CD4-positive, alpha-beta T cell (primary cell): Measurements from ENCODE around the gene NKD1. TPM values are rescaled to one million over a fixed set of nuclear protein-coding genes. Genes with fewer than 3 reads are reported as not detected.

Experiments used
- ATAC-seq: fragments of 200-7000 bp; cut with Tn5 transposase; one replicate; pipeline ENCODE4 v1.10.0; 2022; ENCODE audit warnings: mild to moderate bottlenecking; ENCODE audit not compliant: poor library complexity
- CTCF ChIA-PET: fragments of 350-600 bp; sonication (Branson Sonifier 250); formaldehyde crosslinking; loops from one replicate; lab custom pipeline; 2021; ENCODE audit warnings: antibody characterized with exemption, inconsistent platforms; lab: Charles Lee
- POLR2A ChIA-PET: fragments of 350-600 bp; sonication (Branson Sonifier 250); formaldehyde crosslinking; loops from one replicate; lab custom pipeline; 2021; ENCODE audit warnings: antibody characterized with exemption, inconsistent platforms; lab: Charles Lee
- DNase-seq, 14 experiments: peaks; one replicate each; pipeline ENCODE4 v3.0.0-alpha.2; 2013 to 2020; ENCODE audit warnings: mixed read lengths in 2 of 14
- H3K27ac ChIP-seq, 2 donors: one replicate each; pipeline versions ENCODE4 v1.5.1 to v1.7.0; 2013; ENCODE audit warnings: low read length in 2 of 2, low read depth in 1 of 2, mild to moderate bottlenecking in 1 of 2
- H3K27me3 ChIP-seq, 2 experiments: 1 replicate in 1 of 2; 2 replicates in 1 of 2; pipeline versions ENCODE4 v1.6.1 to v1.7.0; 2013; ENCODE audit warnings: low read length in 2 of 2, control low read depth in 1 of 2, mild to moderate bottlenecking in 1 of 2, moderate library complexity in 1 of 2; ENCODE audit not compliant: insufficient read depth in 2 of 2, control insufficient read depth in 1 of 2
- H3K36me3 ChIP-seq: one replicate; pipeline ENCODE4 v1.6.1; 2013; ENCODE audit warnings: low read length, control low read depth; ENCODE audit not compliant: insufficient read depth
- H3K4me1 ChIP-seq: one replicate; pipeline ENCODE4 v1.6.1; 2013; ENCODE audit warnings: low read length, control low read depth; ENCODE audit not compliant: insufficient read depth
- H3K4me3 ChIP-seq: one replicate; pipeline ENCODE4 v1.5.1; 2013; ENCODE audit warnings: mild to moderate bottlenecking, low read length, moderate library complexity
- H3K9me3 ChIP-seq, 2 experiments: 1 replicate in 1 of 2; 2 replicates in 1 of 2; pipeline versions ENCODE4 v1.6.1 to v1.7.0; 2013; ENCODE audit warnings: low read length in 2 of 2, mild to moderate bottlenecking in 2 of 2, control low read depth in 1 of 2, moderate library complexity in 1 of 2; ENCODE audit not compliant: control insufficient read depth in 1 of 2, insufficient read depth in 1 of 2
- H3K27ac Mint-ChIP-seq: one replicate; pipeline ENCODE4 v1.8.0; 2020; ENCODE audit warnings: mixed read lengths
- H3K27me3 Mint-ChIP-seq: one replicate; pipeline ENCODE4 v1.8.0; 2021; ENCODE audit warnings: mixed read lengths
- H3K36me3 Mint-ChIP-seq: one replicate; pipeline ENCODE4 v1.8.0; 2021; ENCODE audit warnings: low read depth, mixed read lengths
- H3K4me1 Mint-ChIP-seq: one replicate; pipeline ENCODE4 v1.8.0; 2021; ENCODE audit warnings: low read depth, mixed read lengths
- H3K4me3 Mint-ChIP-seq: one replicate; pipeline ENCODE4 v1.8.0; 2020; ENCODE audit warnings: mild to moderate bottlenecking, mixed read lengths
- H3K9me3 Mint-ChIP-seq: one replicate; pipeline ENCODE4 v1.8.0; 2020; ENCODE audit warnings: mixed read lengths
- intact Hi-C, 2 experiments: fragments of 100-400 bp; cut with DNase I in 1 of 2; cut with micrococcal nuclease in 1 of 2; formaldehyde crosslinking; loops; one replicate each; pipeline versions ENCODE4 v1.15.1 to v1.9.0; 2023 to 2025; cut with DNase I, micrococcal nuclease
- total RNA-seq, 174 experiments: library from RNA in 2 of 174; stranded (reverse) in 2 of 174; gene quantifications; one replicate each; pipeline ENCODE4 v1.2.3 and lab custom pipeline; 2021 to 2026
- TF ChIP-seq, protein P1 (sequence below): fragments of 200-600 bp; IDR thresholded peaks from one replicate; pipeline ENCODE4 v1.8.0; 2022; ENCODE audit warnings: antibody characterized with exemption, mild to moderate bottlenecking

NKD1 gene
- total RNA-seq, 2 experiments from 2014 or later = 6.1 to 9.8 TPM

DNA sequence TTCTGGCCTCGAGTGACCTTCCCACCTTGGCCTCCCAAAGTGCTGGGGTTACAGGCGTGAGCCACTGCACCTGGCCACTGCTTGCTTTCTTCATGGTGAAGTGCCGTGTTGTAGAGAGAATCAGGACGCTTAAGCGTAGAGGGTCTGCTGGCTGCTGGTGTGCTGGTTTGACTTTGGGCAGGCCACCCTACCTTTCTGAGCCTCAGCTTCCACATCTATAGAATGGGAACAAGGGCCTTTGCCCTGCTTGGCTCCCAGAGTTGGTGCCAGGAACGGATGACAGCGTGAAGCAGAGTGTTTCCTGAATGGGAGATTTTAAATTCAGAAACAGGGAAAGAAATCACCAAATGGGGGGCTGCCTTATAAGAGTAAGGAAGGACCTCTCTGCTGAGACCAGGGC is 60.9 kb downstream of the NKD1 start:
- H3K36me3 Mint-ChIP-seq = peaks cover 10% of the 10 kb centered on the region
- H3K9me3 Mint-ChIP-seq = no peaks in the 10 kb centered on the region
- no peaks in the 10 kb centered on the region for H3K27me3 Mint-ChIP-seq
- ATAC-seq = no peak
- ChIA-PET POLR2A (no interaction called here), CTCF (interaction anchor here (0.9 to 1.7 kb wide), 2 partner anchors 18 to 56 kb away, joined by 3 read pairs; no protein-coding TSS in a partner anchor)
- Histone ChIP-seq H3K27me3 (no peaks in the 10 kb centered on the region), H3K9me3 (no peaks in the 10 kb centered on the region), H3K27ac (no peak overlapping the region), H3K36me3 (no peaks in the 10 kb centered on the region), H3K4me3 (no peak overlapping the region), H3K4me1 (peaks cover 10% of the 10 kb centered on the region)
- no peak overlapping the region for H3K27ac Mint-ChIP-seq
- H3K4me1 Mint-ChIP-seq = peaks cover 22% of the 10 kb centered on the region
- TF ChIP-seq, protein P1, sequence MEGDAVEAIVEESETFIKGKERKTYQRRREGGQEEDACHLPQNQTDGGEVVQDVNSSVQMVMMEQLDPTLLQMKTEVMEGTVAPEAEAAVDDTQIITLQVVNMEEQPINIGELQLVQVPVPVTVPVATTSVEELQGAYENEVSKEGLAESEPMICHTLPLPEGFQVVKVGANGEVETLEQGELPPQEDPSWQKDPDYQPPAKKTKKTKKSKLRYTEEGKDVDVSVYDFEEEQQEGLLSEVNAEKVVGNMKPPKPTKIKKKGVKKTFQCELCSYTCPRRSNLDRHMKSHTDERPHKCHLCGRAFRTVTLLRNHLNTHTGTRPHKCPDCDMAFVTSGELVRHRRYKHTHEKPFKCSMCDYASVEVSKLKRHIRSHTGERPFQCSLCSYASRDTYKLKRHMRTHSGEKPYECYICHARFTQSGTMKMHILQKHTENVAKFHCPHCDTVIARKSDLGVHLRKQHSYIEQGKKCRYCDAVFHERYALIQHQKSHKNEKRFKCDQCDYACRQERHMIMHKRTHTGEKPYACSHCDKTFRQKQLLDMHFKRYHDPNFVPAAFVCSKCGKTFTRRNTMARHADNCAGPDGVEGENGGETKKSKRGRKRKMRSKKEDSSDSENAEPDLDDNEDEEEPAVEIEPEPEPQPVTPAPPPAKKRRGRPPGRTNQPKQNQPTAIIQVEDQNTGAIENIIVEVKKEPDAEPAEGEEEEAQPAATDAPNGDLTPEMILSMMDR = no peak
- no peak overlapping the region for H3K4me3 Mint-ChIP-seq
- intact Hi-C loops = no loop called here
- no peak for DNase-seq

DNA sequence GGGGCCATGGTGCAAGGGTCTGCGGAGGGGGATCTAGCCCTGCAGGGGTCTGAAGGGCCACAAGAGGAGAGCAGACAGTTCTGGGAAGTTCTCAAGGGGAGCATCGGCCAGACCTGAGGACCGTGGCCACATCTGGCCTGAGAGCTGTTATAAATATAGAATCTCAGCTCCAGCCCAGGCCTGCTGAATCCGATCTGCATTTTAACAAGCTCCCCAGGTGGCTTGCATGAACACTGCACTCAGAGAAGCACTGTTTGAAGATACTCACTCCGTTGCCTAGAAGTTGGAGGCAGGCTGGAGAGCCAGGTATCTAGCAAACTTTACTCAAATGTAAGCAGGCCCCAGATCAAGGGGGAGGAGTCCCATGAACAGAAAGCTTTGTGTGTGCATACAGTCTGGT is 61.3 kb downstream of the NKD1 start:
- Histone ChIP-seq H3K27me3 (no peaks in the 10 kb centered on the region), H3K27ac (no peak overlapping the region), H3K9me3 (no peaks in the 10 kb centered on the region), H3K4me1 (peaks cover 8% of the 10 kb centered on the region), H3K36me3 (no peaks in the 10 kb centered on the region), H3K4me3 (no peak overlapping the region)
- Mint-ChIP-seq H3K9me3 (no peaks in the 10 kb centered on the region), H3K27ac (no peak overlapping the region), H3K36me3 (peaks cover 10% of the 10 kb centered on the region), H3K4me1 (peaks cover 18% of the 10 kb centered on the region), H3K4me3 (no peak overlapping the region), H3K27me3 (no peaks in the 10 kb centered on the region)
- ChIA-PET POLR2A (no interaction called here), CTCF (interaction anchor here (1.7 to 1.8 kb wide), 2 partner anchors 18 to 197 kb away, joined by 3 to 4 read pairs; no protein-coding TSS in a partner anchor)
- intact Hi-C loops = no loop called here
- TF ChIP-seq, protein P1 = no peak
- ATAC-seq = no peak
- no peak for DNase-seq

DNA sequence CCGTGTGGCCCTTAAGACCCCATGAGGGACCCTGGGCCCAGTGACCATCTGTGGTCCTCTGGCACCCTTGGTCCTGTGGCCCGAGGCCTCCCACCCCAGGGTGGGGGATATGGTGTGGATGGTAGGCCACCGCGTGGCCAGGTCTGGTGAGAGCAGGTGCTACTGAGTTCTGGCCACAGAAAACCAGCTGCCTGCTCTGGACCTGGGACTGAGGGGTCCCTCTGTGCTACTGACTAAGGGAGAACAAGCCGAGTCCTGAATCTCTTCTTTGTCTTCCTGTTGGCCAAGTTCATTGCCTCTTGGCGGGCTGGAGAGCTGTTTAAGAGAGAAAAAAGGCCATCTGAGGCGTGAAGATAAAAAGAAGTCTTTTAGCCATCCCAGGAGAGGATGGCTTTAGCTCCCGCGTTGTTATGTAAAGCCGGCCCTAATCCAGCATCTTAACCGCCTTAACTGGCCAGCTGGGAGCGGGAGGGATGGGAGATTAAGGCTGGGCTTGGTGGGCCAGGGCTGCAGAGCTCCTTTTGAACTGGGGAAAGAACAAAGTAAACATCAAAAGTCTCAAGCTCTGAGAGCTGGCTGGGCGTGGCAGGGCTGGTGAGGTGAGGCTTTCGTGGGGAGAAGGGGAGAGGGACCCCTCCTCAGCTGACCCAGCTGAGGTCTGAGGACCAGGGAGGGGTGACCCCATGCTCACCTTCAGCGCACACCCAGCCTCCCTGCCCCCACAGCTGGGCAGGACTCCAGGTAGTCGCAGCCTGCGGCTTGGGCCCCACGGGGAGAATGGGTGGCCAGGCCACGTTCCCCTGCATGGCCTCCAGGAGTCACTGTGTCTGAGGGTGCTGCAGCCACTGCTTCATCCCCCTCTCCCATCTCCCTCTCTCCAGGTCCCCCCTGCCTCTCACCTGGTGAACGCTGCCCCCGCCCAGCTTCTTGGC is 62.4 kb downstream of the NKD1 start:
- Mint-ChIP-seq H3K4me1 (peaks cover 18% of the 10 kb centered on the region), H3K9me3 (no peaks in the 10 kb centered on the region), H3K27ac (no peak overlapping the region), H3K4me3 (no peak overlapping the region), H3K27me3 (no peaks in the 10 kb centered on the region), H3K36me3 (peaks cover 10% of the 10 kb centered on the region)
- TF ChIP-seq, protein P1 = no peak
- DNase-seq = peak in 1 of 14 experiments; percentile 12
- ChIA-PET POLR2A (interaction anchor here (1.1 kb wide), 1 partner anchor 21 kb away, joined by 3 read pairs; no protein-coding TSS in a partner anchor), CTCF (interaction anchor here (1.8 to 1.9 kb wide), 2 partner anchors 18 to 196 kb away, joined by 4 to 5 read pairs; no protein-coding TSS in a partner anchor)
- intact Hi-C loops = no loop called here
- ATAC-seq = no peak
- no peaks in the 10 kb centered on the region for H3K27me3 ChIP-seq
- H3K27ac ChIP-seq = no peak overlapping the region
- H3K36me3 ChIP-seq = no peaks in the 10 kb centered on the region
- H3K4me1 ChIP-seq = peaks cover 6% of the 10 kb centered on the region
- no peaks in the 10 kb centered on the region for H3K9me3 ChIP-seq
- H3K4me3 ChIP-seq = no peak overlapping the region
